Amniotic epithelial cell (primary cell): ENCODE measurements around the gene PRKG1.

ENCODE experiments used
- DNase-seq: peaks from one replicate; pipeline ENCODE4 v3.0.0-alpha.2; 2010; ENCODE audit warnings: low read depth

PRKG1 gene

GRCh38 chr10:52064084-52064845 is 990.0 kb downstream of the PRKG1 start:
- DNase-seq: no peak

GRCh38 chr10:52066383-52066782 is 992.1 kb downstream of the PRKG1 start:
- no peak for DNase-seq

GRCh38 chr10:52068485-52068884 is 994.2 kb downstream of the PRKG1 start:
- no peak for DNase-seq

GRCh38 chr10:52071814-52072213 is 997.5 kb downstream of the PRKG1 start:
- no peak for DNase-seq

- DNase-seq: no peak
These were observed 1000.3 kb downstream of the PRKG1 start for GRCh38 chr10:52074505-52075026.

- no peak for DNase-seq
These were observed 1003.5 kb downstream of the PRKG1 start for GRCh38 chr10:52077814-52078213.

- no peak for DNase-seq
These were observed 1004.2 kb downstream of the PRKG1 start for GRCh38 chr10:52078397-52078937.

GRCh38 chr10:52082307-52082706 is 1008.0 kb downstream of the PRKG1 start:
- DNase-seq: no peak

GRCh38 chr10:52083422-52083821 is 1009.1 kb downstream of the PRKG1 start:
- no peak for DNase-seq

- no peak for DNase-seq
These were observed 1018.1 kb downstream of the PRKG1 start for GRCh38 chr10:52092390-52092789.

GRCh38 chr10:52098130-52098529 is 1023.8 kb downstream of the PRKG1 start:
- DNase-seq: no peak

GRCh38 chr10:52099026-52099600 is 1024.8 kb downstream of the PRKG1 start:
- DNase-seq: no peak

GRCh38 chr10:52100011-52100547 is 1025.8 kb downstream of the PRKG1 start:
- DNase-seq: no peak

GRCh38 chr10:52105301-52105700 is 1031.0 kb downstream of the PRKG1 start:
- no peak for DNase-seq

GRCh38 chr10:52106011-52106410 is 1031.7 kb downstream of the PRKG1 start:
- no peak for DNase-seq

GRCh38 chr10:52106899-52107298 is 1032.6 kb downstream of the PRKG1 start:
- no peak for DNase-seq

GRCh38 chr10:52108236-52108635 is 1033.9 kb downstream of the PRKG1 start:
- DNase-seq: no peak

GRCh38 chr10:52110576-52110975 is 1036.3 kb downstream of the PRKG1 start:
- no peak for DNase-seq

GRCh38 chr10:52111101-52111891 is 1037.0 kb downstream of the PRKG1 start:
- no peak for DNase-seq

- DNase-seq: peak; percentile 5
These were observed 1041.5 kb downstream of the PRKG1 start for GRCh38 chr10:52115823-52116222.

GRCh38 chr10:52119507-52119906 is 1045.2 kb downstream of the PRKG1 start:
- no peak for DNase-seq

- DNase-seq: no peak
These were observed 1047.4 kb downstream of the PRKG1 start for GRCh38 chr10:52121688-52122087.
